Inflammatory macrophage (primary cell): ENCODE measurements around the gene PADI1.
A peak's percentile ranks its signal among the peaks of the same experiment; 100 is the strongest.
"Not testable (repeated sequence)": the region's sequence is repeated elsewhere in the genome, so short reads cannot be mapped to it uniquely, and the experiment has no call there.

ENCODE experiments used
- DNase-seq, 2 donors: peaks; one replicate each; pipeline ENCODE4 v3.0.0-alpha.2; 2020 to 2022

PADI1 gene

GRCh38 chr1:17217607-17218006 lies 12.7 kb downstream of the PADI1 start:
- DNase-seq, result no peak

- no peak for DNase-seq
Observed at GRCh38 chr1:17218939-17219338, 14.0 kb downstream of the PADI1 start.

GRCh38 chr1:17220287-17220686 lies 15.4 kb downstream of the PADI1 start:
- DNase-seq, result no peak

GRCh38 chr1:17222557-17222956 lies 17.6 kb downstream of the PADI1 start:
- no peak for DNase-seq

GRCh38 chr1:17224434-17224833 lies 19.5 kb downstream of the PADI1 start:
- DNase-seq, result no peak

GRCh38 chr1:17225140-17225539 lies 20.2 kb downstream of the PADI1 start:
- no peak for DNase-seq

GRCh38 chr1:17227358-17227915 lies 22.5 kb downstream of the PADI1 start:
- DNase-seq, result no peak

- DNase-seq, result no peak
Observed at GRCh38 chr1:17228619-17229018, 23.7 kb downstream of the PADI1 start.

- DNase-seq, result no peak
Observed at GRCh38 chr1:17229379-17229778, 24.5 kb downstream of the PADI1 start.

GRCh38 chr1:17230106-17230505 lies 25.2 kb downstream of the PADI1 start:
- DNase-seq, result no peak

- peak in 1 of 2 donors; percentile 37 for DNase-seq
Observed at GRCh38 chr1:17230671-17231310, 25.9 kb downstream of the PADI1 start.

GRCh38 chr1:17232759-17233661 lies 28.1 kb downstream of the PADI1 start:
- DNase-seq, result peak in 1 of 2 donors; percentile 27

GRCh38 chr1:17233675-17234320 lies 28.9 kb downstream of the PADI1 start:
- DNase-seq, result peak; percentile 88 to 94

- DNase-seq, result no peak
Observed at GRCh38 chr1:17234405-17234804, 29.5 kb downstream of the PADI1 start.

- no peak for DNase-seq
Observed at GRCh38 chr1:17235135-17235885, 30.4 kb downstream of the PADI1 start.

- peak; percentile 90 to 91 for DNase-seq
Observed at GRCh38 chr1:17236779-17237560, 32.0 kb downstream of the PADI1 start.

GRCh38 chr1:17237561-17237903 lies 32.6 kb downstream of the PADI1 start:
- no peak for DNase-seq

- DNase-seq, result peak; percentile 62 to 64
Observed at GRCh38 chr1:17239420-17239819, 34.5 kb downstream of the PADI1 start.

- not testable (repeated sequence) for DNase-seq
Observed at GRCh38 chr1:17241011-17241779, 36.3 kb downstream of the PADI1 start.

- not testable (repeated sequence) for DNase-seq
Observed at GRCh38 chr1:17241780-17242074, 36.8 kb downstream of the PADI1 start.

GRCh38 chr1:17243274-17243673 lies 38.3 kb downstream of the PADI1 start:
- DNase-seq, result no peak
